Hematopoietic multipotent progenitor cell (in vitro differentiated cells): Measurements from ENCODE around the gene DAPP1. TPM values are rescaled to one million over a fixed set of nuclear protein-coding genes. Genes with fewer than 3 reads are reported as not detected.

Experiments
- DNase-seq, 3 donors: peaks; one replicate each; pipeline ENCODE4 v3.0.0-alpha.2; 2011 to 2015; ENCODE audit warnings: low read depth in 2 of 3, low spot score in 2 of 3
- total RNA-seq: library from RNA; depleted of rRNA; stranded (reverse); fragments of >200 nt; gene quantifications from one replicate; pipeline ENCODE4 v1.2.3, GENCODE V29; 2012

The DAPP1 gene
- total RNA-seq, 1 donor, result 15.9 TPM

GRCh38 chr4:99852199-99852749 lies 35.6 kb downstream of the DAPP1 start:
- DNase-seq, result no peak

- no peak for DNase-seq
These were observed 36.6 kb downstream of the DAPP1 start for GRCh38 chr4:99853190-99853589.

- no peak for DNase-seq
These were observed 37.4 kb downstream of the DAPP1 start for GRCh38 chr4:99853999-99854398.

GRCh38 chr4:99855678-99856077 lies 39.1 kb downstream of the DAPP1 start:
- peak in 2 of 3 donors; percentile 65 to 88 for DNase-seq

GRCh38 chr4:99856166-99856565 lies 39.5 kb downstream of the DAPP1 start:
- DNase-seq, result peak in 2 of 3 donors; percentile 47 to 57

- peak in 2 of 3 donors; percentile 15 to 51 for DNase-seq
These were observed 40.7 kb downstream of the DAPP1 start for GRCh38 chr4:99857307-99857706.

- no peak for DNase-seq
These were observed 43.0 kb downstream of the DAPP1 start for GRCh38 chr4:99859618-99860017.

GRCh38 chr4:99860521-99860920 lies 43.9 kb downstream of the DAPP1 start:
- no peak for DNase-seq

GRCh38 chr4:99861120-99861905 lies 44.7 kb downstream of the DAPP1 start:
- DNase-seq, result peak in 1 of 3 donors; percentile 13

GRCh38 chr4:99863804-99864203 lies 47.2 kb downstream of the DAPP1 start:
- no peak for DNase-seq

GRCh38 chr4:99868126-99868596 lies 51.5 kb downstream of the DAPP1 start:
- DNase-seq, result no peak

- no peak for DNase-seq
These were observed 55.9 kb downstream of the DAPP1 start for GRCh38 chr4:99872570-99872969.

- DNase-seq, result no peak
These were observed 58.4 kb downstream of the DAPP1 start for GRCh38 chr4:99875071-99875470.

GRCh38 chr4:99876946-99877345 lies 60.3 kb downstream of the DAPP1 start:
- no peak for DNase-seq

- no peak for DNase-seq
These were observed 62.0 kb downstream of the DAPP1 start for GRCh38 chr4:99878604-99879003.

GRCh38 chr4:99879458-99879857 lies 62.8 kb downstream of the DAPP1 start:
- DNase-seq, result no peak

GRCh38 chr4:99885063-99885664 lies 68.5 kb downstream of the DAPP1 start:
- DNase-seq, result peak in 2 of 3 donors; percentile 59 to 82

- no peak for DNase-seq
These were observed 69.1 kb downstream of the DAPP1 start for GRCh38 chr4:99885687-99886086.

GRCh38 chr4:99886146-99886545 lies 69.5 kb downstream of the DAPP1 start:
- DNase-seq, result no peak

GRCh38 chr4:99887837-99888236 lies 71.2 kb downstream of the DAPP1 start:
- no peak for DNase-seq

GRCh38 chr4:99891351-99891750 lies 74.7 kb downstream of the DAPP1 start:
- no peak for DNase-seq

GRCh38 chr4:99893029-99893428 lies 76.4 kb downstream of the DAPP1 start:
- DNase-seq, result no peak
